AG04450 (cell line): Measurements from ENCODE around the gene UCK1. TPM values are rescaled to one million over a fixed set of nuclear protein-coding genes. Genes with fewer than 3 reads are reported as not detected.

Experiments
- CTCF ChIA-PET: fragments of 300-600, 350-600 bp; formaldehyde crosslinking; extraction: SDS; loops from one replicate; lab custom pipeline; 2022; ENCODE audit warnings: antibody characterized with exemption, inconsistent platforms; lab: Charles Lee
- POLR2A ChIA-PET: fragments of 350-600 bp; formaldehyde crosslinking; extraction: SDS; loops from one replicate; lab custom pipeline; 2021; ENCODE audit warnings: antibody characterized with exemption, inconsistent platforms; lab: Yijun Ruan, JAX
- DNase-seq: peaks from one replicate; pipeline ENCODE4 v3.0.0-alpha.2; 2011; ENCODE audit warnings: low read depth, low spot score
- H3K27ac ChIP-seq: one replicate; pipeline ENCODE4 v1.5.1; 2012; ENCODE audit warnings: low read depth, low read length, control low read depth
- H3K27me3 ChIP-seq: one replicate; pipeline ENCODE4 v1.6.0; 2012; ENCODE audit warnings: low read length; ENCODE audit not compliant: control insufficient read depth, insufficient read depth
- H3K4me3 ChIP-seq: 2 replicates; pipeline ENCODE4 v1.5.1; 2011; ENCODE audit warnings: mild to moderate bottlenecking, low read depth, low read length, control low read depth
- H3K9me3 ChIP-seq: 2 replicates; pipeline ENCODE4 v1.5.1; 2012; ENCODE audit warnings: low read length; ENCODE audit not compliant: control insufficient read depth, insufficient read depth
- polyA plus RNA-seq: library from polyadenylated mRNA; depleted of rRNA; stranded (reverse); fragments of >200 nt; gene quantifications from 2 replicates; pipeline ENCODE4 v1.2.3, GENCODE V29; 2011
- TF ChIP-seq, protein P1 (sequence below): IDR thresholded peaks from 2 replicates; pipeline ENCODE4 v1.5.1; 2011; ENCODE audit warnings: low read depth, low read length, control low read depth, inconsistent platforms

UCK1 gene
- polyA plus RNA-seq, 1 experiment, result 19.1 TPM

DNA sequence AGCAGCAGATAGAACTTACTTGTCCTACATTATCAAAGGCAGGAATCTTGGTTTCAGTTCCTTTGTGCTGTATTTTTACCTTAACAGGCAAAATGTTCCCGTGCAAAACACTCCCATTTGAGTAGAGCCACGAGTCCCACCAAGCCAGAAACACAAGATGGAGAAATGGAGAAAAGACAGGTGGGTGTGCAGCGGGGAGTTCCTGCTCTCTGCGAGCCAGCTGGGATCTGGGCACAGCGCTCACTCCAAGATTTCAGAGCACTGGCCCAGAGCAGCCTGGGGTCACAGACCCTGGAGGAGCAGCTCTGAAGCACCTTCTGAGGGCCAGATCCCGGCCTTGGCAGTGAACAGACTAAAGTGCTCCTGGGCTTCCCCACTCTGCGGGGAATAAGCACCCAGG is 2.9 kb downstream of the UCK1 start:
- ChIA-PET CTCF (no interaction called here), POLR2A (no interaction called here)
- TF ChIP-seq, protein P1, sequence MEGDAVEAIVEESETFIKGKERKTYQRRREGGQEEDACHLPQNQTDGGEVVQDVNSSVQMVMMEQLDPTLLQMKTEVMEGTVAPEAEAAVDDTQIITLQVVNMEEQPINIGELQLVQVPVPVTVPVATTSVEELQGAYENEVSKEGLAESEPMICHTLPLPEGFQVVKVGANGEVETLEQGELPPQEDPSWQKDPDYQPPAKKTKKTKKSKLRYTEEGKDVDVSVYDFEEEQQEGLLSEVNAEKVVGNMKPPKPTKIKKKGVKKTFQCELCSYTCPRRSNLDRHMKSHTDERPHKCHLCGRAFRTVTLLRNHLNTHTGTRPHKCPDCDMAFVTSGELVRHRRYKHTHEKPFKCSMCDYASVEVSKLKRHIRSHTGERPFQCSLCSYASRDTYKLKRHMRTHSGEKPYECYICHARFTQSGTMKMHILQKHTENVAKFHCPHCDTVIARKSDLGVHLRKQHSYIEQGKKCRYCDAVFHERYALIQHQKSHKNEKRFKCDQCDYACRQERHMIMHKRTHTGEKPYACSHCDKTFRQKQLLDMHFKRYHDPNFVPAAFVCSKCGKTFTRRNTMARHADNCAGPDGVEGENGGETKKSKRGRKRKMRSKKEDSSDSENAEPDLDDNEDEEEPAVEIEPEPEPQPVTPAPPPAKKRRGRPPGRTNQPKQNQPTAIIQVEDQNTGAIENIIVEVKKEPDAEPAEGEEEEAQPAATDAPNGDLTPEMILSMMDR, result no peak

DNA sequence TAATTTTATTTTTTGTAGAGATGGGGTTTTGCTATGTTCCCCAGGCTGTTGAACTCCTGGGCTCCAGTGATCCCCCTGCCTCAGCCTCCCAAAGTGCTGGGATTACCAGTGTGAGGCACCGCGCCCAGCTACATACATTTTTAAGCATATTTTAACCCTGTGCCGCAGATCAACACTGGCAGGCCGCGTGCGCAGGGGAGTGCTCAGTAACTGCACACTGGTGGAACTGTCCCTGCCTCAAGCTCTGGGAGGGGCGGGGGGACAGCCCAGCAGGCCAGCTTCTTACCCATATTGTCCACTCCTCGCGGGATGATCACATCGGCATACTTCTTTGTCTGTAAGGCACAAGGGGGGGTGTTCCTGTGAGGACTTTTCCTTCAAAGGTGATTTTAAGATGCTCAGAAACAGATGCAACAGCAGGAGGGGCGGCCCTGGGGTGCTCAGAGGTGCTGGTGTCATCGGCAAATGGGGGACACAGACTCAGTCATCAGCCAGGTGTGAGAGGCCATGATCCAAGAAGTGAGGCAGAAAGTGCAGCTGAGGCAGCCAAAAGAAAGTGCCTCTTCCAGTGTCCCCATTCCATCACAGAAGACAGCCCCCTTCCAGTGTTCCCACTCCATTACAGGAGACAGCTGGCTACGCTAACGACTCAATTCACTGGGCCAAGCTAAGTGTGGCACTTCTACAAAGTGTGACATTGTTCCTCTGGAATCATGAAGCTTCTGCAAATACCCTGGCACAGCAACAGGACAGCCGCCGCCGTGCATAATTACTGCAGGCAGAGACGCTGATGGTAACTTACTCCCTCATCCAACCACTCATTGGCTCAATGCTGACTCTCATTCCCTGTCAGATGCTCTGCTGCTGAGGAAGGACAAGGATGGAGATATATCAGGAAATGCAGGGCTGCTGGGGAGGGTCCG is 5.2 kb downstream of the UCK1 start:
- ChIA-PET CTCF (no interaction called here), POLR2A (no interaction called here)
- no peaks in the 10 kb centered on the region for H3K27me3 ChIP-seq
- no peak overlapping the region for H3K4me3 ChIP-seq
- no peak for DNase-seq
- no peak overlapping the region for H3K27ac ChIP-seq
- H3K9me3 ChIP-seq, result no peaks in the 10 kb centered on the region; the same call in 1 of the 2 replicates
- TF ChIP-seq, protein P1, result no peak

More for the DNA sequence above, 2.9 kb downstream of the UCK1 start:
- H3K27me3 ChIP-seq, result no peaks in the 10 kb centered on the region
- no peak overlapping the region for H3K27ac ChIP-seq
- no peak overlapping the region for H3K4me3 ChIP-seq
- no peak for DNase-seq
- no peaks in the 10 kb centered on the region; the same call in 1 of the 2 replicates for H3K9me3 ChIP-seq

DNA sequence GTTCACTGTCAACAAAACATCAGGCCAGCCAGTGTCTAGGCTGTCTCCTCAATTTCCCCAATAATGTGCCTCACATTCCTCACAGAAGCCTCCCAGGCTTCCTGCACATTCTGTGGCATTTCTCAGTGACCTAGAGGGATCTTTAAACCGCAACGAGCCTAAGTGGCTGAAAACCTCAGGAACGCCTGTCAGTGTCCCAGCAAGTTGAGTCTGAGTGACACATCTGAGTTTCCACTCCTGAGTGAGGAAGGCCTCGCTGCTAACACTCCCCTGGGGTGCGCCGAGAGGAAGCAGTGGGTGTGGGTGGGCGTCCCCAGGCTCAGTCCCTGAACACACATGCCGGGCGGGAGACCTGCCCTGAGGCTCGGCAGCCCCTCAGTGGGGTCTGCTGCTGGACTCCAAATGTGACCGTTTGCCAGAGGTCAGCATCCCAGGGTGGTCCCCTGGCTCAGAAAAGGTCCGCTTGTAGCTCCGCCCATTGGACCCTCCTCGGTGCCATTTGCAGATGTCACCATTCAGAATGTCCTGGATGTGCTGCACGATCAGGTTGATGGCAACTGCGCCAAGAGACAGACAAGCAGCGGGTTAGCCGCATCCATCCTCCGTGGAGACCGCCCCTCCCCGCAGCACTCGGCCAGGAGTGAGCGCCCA is 6.3 kb downstream of the UCK1 start:
- no peaks in the 10 kb centered on the region for H3K27me3 ChIP-seq
- no peak overlapping the region for H3K27ac ChIP-seq
- TF ChIP-seq, protein P1, result no peak
- H3K9me3 ChIP-seq, result no peaks in the 10 kb centered on the region; the same call in 1 of the 2 replicates
- POLR2A ChIA-PET, result no interaction called here
- CTCF ChIA-PET, result no interaction called here
- H3K4me3 ChIP-seq, result no peak overlapping the region
- no peak for DNase-seq

DNA sequence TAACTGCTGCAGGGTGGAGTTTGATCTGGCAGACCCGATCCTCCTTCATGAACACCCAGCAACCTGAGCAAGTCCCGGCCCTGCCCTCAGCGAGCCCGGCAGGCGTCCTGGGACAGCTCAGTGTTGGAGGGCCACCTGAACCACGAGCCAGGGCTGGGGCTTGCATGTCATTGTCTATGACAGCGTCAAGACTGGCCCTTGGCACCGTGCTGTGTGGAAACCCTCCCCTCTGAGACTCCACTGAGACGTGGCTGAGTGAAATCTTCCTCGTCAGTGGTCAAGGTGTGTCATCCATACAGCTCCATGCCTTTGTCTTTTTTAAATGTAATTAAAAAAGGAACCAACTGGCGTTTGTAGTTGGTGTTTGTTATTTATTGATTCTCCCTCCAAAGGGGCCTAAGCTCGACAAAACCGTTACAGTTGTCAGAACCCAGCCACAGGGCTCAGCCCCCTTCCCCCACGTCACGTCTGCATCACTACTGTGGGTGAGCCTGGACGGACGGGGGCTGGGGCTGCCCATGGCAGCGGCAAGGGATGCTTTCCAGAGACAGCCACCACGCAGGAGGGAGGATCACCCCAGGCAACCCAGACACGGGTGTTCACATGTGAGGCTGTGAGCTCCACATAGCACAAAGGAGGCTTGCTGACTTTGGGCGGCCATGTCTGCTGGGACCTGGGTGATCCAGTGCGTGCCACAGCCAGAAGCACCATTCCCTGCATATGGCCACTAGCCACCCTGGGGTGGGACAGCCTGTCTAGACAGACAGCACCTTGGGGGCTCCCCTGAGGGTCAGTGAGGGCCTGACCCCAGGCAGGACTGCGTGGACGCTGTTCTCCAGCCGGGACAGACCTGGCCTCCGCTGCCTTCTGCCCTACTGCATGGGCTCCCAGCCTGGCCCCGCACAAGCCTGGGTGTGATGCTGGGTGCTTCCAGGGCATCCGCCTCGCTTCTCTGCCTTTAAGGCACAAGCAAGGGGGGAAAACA is 7.3 kb downstream of the UCK1 start:
- no peak for DNase-seq
- H3K27ac ChIP-seq, result no peak overlapping the region
- ChIA-PET POLR2A (no interaction called here), CTCF (no interaction called here)
- no peak overlapping the region for H3K4me3 ChIP-seq
- TF ChIP-seq, protein P1, result no peak
- H3K9me3 ChIP-seq, result no peaks in the 10 kb centered on the region; the same call in 1 of the 2 replicates
- no peaks in the 10 kb centered on the region for H3K27me3 ChIP-seq
